Stimulated activated naive CD8-positive, alpha-beta T cell treated with anti-CD3 and anti-CD28 coated beads, Interleukin-15, Interleukin-2, amounts not matched to agents 100 ng/mL and 50 ng/mL, for 24 hours (primary cell): Measurements from ENCODE around the gene ADGRG6.
"Not testable (repeated sequence)": the region's sequence is repeated elsewhere in the genome, so short reads cannot be mapped to it uniquely, and the experiment has no call there.

ENCODE experiments used
- H3K27ac Mint-ChIP-seq: one replicate; pipeline ENCODE4 v1.8.0; 2021; ENCODE audit warnings: mild to moderate bottlenecking, mixed read lengths
- H3K27me3 Mint-ChIP-seq: one replicate; pipeline ENCODE4 v1.8.0; 2021; ENCODE audit warnings: mixed read lengths
- H3K36me3 Mint-ChIP-seq: one replicate; pipeline ENCODE4 v1.8.0; 2021; ENCODE audit warnings: low read depth, mixed read lengths
- H3K4me1 Mint-ChIP-seq: one replicate; pipeline ENCODE4 v1.8.0; 2021; ENCODE audit warnings: low read depth, mixed read lengths
- H3K4me3 Mint-ChIP-seq: one replicate; pipeline ENCODE4 v1.8.0; 2021; ENCODE audit warnings: mild to moderate bottlenecking, mixed read lengths
- H3K9me3 Mint-ChIP-seq: one replicate; pipeline ENCODE4 v1.8.0; 2021; ENCODE audit warnings: mixed read lengths

The ADGRG6 gene

DNA sequence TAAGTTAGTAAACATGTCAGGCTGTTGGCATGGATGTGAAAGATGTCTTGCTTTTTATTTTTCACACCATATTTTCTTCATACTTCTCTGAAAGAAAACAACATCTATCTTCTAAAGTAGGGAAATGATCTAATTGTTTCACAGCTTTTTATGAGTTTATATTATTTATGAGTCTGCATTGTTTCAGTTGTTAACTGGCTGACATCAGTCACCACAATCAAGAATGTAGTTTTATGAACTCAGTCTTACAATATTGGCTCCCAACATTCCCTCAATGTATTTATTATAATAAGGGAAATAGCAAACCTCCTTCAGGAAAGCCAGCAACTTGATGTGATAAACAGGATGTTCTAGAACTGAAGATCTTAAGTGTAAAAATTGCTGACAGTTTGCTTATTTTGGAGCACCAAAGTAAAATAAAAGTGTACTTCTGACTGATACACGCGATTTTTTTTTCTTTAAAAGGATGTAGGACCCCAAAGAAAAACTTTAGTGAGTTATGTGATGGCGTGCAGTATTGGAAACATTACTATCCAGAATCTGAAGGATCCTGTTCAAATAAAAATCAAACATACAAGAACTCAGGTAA, 106.0 kb downstream of the ADGRG6 start:
- Mint-ChIP-seq H3K36me3 (no peaks in the 10 kb centered on the region), H3K27ac (no peak overlapping the region), H3K27me3 (no peaks in the 10 kb centered on the region), H3K9me3 (no peaks in the 10 kb centered on the region), H3K4me3 (no peak overlapping the region), H3K4me1 (peaks cover 29% of the 10 kb centered on the region)

DNA sequence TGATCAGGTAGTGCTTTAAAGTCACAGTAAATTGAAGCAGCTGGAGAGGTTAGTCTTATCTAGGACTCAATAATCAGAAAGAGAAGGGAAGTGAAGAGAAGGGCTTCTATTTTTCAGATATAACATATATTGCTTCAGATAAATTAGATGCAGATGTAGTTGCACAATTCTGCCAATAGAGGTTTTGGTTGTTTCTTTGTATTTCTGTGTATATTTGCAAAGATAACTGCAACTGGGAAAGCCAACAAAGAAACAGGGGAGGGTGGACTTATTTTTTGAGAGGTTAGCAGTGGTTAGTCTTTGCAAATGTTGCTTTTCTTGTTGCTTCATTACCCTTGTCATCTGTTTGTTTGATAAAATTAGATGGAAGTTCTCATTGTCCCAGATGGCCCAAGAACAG, 106.6 kb downstream of the ADGRG6 start:
- Mint-ChIP-seq H3K27ac (no peak overlapping the region), H3K4me1 (peaks cover 29% of the 10 kb centered on the region), H3K4me3 (no peak overlapping the region), H3K27me3 (no peaks in the 10 kb centered on the region), H3K36me3 (no peaks in the 10 kb centered on the region), H3K9me3 (no peaks in the 10 kb centered on the region)

DNA sequence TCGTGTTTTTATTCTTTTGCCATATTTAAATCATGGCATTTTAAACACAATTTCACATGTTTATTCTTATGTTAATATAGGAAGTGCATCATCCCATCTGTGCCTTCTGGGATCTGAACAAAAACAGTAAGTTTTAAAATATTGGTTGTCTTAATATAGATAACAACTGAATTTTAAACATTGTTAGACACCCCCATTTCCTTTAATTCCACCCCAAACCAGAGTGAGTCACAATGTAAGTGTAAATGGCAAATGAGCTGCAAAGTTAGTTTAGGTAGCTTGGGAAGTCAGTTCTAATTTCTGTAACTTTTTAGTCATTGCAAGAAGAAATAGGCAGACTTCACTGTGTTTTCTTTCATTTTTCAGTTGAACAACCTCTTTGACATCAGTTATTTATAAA, 108.0 kb downstream of the ADGRG6 start:
- Mint-ChIP-seq H3K36me3 (no peaks in the 10 kb centered on the region), H3K4me1 (peaks cover 38% of the 10 kb centered on the region), H3K4me3 (no peak overlapping the region), H3K27me3 (no peaks in the 10 kb centered on the region), H3K27ac (no peak overlapping the region), H3K9me3 (no peaks in the 10 kb centered on the region)

DNA sequence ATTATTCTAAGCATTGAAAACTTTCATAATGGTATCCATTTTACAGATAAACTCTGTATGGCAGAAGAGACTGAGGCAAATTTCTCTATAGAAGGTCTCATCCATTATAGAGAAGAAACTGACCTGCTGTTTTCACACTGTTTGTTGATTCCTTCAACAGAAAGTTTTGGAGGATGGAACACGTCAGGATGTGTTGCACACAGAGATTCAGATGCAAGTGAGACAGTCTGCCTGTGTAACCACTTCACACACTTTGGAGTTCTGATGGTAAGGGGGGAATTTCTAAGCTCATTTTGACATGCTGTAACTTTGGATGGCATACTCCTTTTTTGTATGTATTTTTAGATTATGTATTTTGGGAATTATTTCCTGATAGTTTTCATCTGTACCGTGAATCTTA, 109.3 kb downstream of the ADGRG6 start:
- H3K27ac Mint-ChIP-seq, result no peak overlapping the region
- no peaks in the 10 kb centered on the region for H3K27me3 Mint-ChIP-seq
- H3K4me3 Mint-ChIP-seq, result no peak overlapping the region
- H3K4me1 Mint-ChIP-seq, result peaks cover 38% of the 10 kb centered on the region
- H3K9me3 Mint-ChIP-seq, result no peaks in the 10 kb centered on the region
- no peaks in the 10 kb centered on the region for H3K36me3 Mint-ChIP-seq

DNA sequence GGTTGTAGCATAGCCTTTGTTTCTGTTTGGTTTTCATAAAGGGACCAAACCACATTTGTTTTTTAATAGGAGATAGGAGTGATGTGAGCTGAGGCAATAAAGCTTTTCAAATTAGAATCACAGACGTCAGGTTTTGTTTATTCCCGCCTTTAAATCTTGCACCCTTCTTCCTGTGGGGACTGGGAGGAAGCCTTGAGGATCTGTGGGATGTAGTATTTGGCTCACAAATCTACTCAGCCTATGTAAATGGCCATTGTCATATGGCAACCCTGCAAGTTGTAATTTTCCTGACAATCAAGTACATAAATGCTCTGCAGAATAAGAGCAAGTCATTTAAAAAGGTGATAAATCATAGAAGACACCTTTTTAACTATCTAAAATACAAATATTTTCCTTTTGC, 110.4 kb downstream of the ADGRG6 start:
- Mint-ChIP-seq H3K36me3 (no peaks in the 10 kb centered on the region), H3K27me3 (no peaks in the 10 kb centered on the region), H3K4me1 (peaks cover 46% of the 10 kb centered on the region), H3K4me3 (no peak overlapping the region), H3K27ac (no peak overlapping the region), H3K9me3 (no peaks in the 10 kb centered on the region)

DNA sequence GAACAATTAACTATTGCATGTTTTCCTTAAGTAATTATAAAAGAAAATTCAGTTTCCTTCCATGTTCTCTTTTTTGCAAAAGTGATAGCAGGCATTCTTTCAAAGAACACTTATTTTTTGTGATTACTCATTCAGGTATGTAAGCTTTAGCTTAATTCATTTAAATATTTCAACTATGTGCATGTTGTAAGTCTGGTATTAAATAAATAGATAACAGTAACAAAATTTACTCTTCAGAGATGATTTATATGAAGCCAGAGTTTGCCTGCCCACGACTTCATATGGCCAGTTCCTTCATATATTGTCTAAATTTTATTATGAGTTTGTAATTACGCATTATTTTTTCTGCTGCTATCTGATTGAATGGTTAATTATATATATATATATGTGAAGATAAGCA, 110.9 kb downstream of the ADGRG6 start:
- no peaks in the 10 kb centered on the region for H3K36me3 Mint-ChIP-seq
- no peak overlapping the region for H3K27ac Mint-ChIP-seq
- no peaks in the 10 kb centered on the region for H3K9me3 Mint-ChIP-seq
- no peak overlapping the region for H3K4me3 Mint-ChIP-seq
- peaks cover 46% of the 10 kb centered on the region for H3K4me1 Mint-ChIP-seq
- no peaks in the 10 kb centered on the region for H3K27me3 Mint-ChIP-seq

DNA sequence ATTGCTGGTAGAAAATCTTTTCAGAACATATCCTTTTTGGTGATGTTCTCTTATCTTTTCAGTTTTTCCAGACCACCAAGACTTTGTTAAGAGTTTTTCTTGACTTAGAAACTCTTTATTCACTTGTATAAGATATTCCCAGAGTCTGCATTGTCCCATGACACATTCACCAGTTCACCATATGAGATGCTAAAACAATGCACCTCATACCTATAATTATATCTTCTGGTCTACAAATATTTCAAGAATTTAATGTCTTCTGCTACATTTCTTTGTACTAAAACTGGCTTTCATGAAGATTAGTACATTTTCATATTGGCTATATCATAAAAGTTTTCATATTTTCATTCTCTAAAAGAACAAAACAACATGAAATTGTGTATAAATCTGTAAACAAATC, 111.3 kb downstream of the ADGRG6 start:
- no peaks in the 10 kb centered on the region for H3K36me3 Mint-ChIP-seq
- H3K27ac Mint-ChIP-seq, result no peak overlapping the region
- no peak overlapping the region for H3K4me3 Mint-ChIP-seq
- no peaks in the 10 kb centered on the region for H3K27me3 Mint-ChIP-seq
- no peaks in the 10 kb centered on the region for H3K9me3 Mint-ChIP-seq
- H3K4me1 Mint-ChIP-seq, result peaks cover 43% of the 10 kb centered on the region

DNA sequence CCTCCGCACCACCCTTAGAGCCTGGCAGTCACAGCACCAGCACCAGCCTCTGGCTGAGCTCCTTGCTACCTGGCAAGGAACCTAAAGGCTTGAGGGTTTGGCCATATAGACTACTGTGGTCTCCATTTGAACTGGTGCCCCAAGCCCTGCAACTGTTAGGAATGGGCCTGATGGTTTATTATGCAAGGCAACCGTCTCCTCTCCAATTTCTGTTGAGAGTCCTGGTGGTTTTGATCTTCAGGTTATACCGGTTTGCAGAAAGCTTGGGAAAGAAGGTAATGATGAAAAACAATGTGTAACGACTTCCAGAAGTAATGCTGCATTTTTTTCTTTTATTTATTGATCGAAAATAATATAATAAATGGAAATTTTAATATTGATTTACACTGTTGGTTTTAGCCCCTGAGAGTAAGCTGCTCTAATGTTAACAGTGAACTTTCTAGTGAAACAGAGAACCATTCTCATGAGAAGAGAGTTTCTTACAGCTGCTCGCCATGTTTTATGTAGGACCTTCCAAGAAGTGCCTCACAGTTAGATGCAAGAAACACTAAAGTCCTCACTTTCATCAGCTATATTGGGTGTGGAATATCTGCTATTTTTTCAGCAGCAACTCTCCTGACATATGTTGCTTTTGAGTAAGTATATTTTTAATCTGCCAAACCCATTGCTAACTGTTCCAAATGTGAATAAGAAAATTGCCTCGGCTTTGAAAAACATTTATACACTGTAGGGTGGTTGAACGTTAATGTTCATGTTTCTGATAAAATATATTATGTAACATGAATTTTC, 112.8 kb downstream of the ADGRG6 start:
- H3K4me3 Mint-ChIP-seq, result no peak overlapping the region

DNA sequence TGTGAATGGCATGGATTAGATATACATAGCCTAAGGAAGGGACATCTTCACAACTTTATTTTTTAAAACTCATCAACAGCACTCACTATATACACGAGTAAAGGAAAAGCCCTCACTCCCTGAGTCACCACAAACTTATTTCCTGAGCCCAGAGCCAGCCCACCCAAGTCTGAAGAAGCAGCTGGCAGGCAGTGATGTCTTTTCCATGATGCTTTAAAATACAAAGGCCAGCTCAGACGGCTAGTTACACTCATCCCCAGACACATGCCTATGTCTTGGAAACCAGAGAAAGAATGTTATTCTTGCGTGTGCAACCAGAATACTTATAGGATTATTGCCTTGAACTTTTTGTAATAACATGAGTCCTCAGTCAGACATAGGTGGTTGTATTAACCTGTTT, 114.4 kb downstream of the ADGRG6 start:
- H3K4me3 Mint-ChIP-seq, result no peak overlapping the region
- peaks cover 23% of the 10 kb centered on the region for H3K4me1 Mint-ChIP-seq

More for the DNA sequence above, 112.8 kb downstream of the ADGRG6 start:
- no peaks in the 10 kb centered on the region for H3K9me3 Mint-ChIP-seq
- H3K27me3 Mint-ChIP-seq, result peaks cover 2% of the 10 kb centered on the region
- no peaks in the 10 kb centered on the region for H3K36me3 Mint-ChIP-seq
- H3K4me1 Mint-ChIP-seq, result peaks cover 32% of the 10 kb centered on the region
- H3K27ac Mint-ChIP-seq, result no peak overlapping the region

DNA sequence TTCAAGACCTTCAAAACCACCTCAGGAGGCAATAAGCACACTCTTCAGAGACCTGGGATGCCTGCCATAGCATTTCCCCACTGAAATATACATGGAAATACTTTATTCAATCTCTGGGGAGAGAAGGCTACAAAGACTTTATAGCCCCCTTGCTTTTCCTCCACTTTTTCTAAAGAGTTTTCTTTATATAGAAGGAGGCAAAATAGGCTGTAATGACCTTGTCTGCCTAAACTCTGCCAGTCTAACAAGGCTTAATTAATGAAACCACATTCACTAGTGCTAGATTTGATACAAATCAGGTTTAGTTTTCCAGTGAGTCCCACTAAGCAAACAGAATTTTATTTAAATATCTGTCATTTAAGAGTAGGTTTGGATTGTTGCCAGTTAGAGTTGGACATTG, 114.9 kb downstream of the ADGRG6 start:
- Mint-ChIP-seq H3K4me1 (peaks cover 23% of the 10 kb centered on the region), H3K27ac (no peak overlapping the region), H3K36me3 (no peaks in the 10 kb centered on the region), H3K4me3 (no peak overlapping the region), H3K9me3 (no peaks in the 10 kb centered on the region), H3K27me3 (peaks cover 3% of the 10 kb centered on the region)

More for the DNA sequence above, 114.4 kb downstream of the ADGRG6 start:
- Mint-ChIP-seq H3K9me3 (no peaks in the 10 kb centered on the region), H3K36me3 (no peaks in the 10 kb centered on the region), H3K27ac (no peak overlapping the region), H3K27me3 (peaks cover 3% of the 10 kb centered on the region)

DNA sequence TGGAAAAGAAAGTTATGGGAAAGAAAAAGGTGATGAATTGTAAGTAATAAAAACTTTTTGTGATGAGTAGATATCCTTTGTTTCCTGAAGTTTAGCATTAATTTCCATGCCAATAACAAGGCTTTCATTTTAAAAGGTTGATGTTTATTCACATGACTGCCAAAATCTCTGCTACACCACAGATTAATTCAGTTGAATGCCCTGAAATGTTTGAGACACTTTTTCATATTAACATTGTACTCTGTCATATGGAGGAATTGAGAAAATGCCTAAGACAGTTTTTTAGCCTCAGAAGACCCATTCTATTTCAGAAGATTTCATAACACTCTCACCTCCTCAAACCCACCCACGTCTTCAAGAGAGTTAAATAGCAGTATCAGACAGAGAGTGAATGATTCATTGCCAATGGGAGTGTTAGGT, 115.5 kb downstream of the ADGRG6 start:
- Mint-ChIP-seq H3K27ac (no peak overlapping the region), H3K4me3 (no peak overlapping the region), H3K27me3 (peaks cover 3% of the 10 kb centered on the region), H3K4me1 (peaks cover 23% of the 10 kb centered on the region), H3K9me3 (no peaks in the 10 kb centered on the region), H3K36me3 (no peaks in the 10 kb centered on the region)

DNA sequence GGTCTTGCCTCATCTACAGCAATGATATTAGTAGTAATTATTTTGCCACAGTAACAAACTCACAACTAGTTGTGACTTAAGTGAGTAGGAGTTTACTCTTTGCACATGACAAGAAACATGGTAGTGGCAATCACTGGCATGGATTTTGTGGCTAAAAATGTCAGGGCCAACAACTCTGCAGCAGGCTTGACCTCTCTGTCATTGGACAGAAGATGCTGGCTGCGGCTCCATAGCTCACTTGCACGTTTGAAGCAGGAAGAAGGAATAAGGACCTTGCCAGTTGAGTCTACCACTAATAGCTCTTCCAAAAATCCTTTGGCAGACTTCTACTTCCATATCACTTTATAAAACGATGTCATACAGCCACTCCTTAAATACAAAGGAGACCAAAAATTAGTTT, 117.3 kb downstream of the ADGRG6 start:
- H3K9me3 Mint-ChIP-seq, result no peaks in the 10 kb centered on the region
- H3K4me1 Mint-ChIP-seq, result peaks cover 17% of the 10 kb centered on the region
- H3K27ac Mint-ChIP-seq, result no peak overlapping the region
- peaks cover 3% of the 10 kb centered on the region for H3K27me3 Mint-ChIP-seq
- H3K36me3 Mint-ChIP-seq, result no peaks in the 10 kb centered on the region
- no peak overlapping the region for H3K4me3 Mint-ChIP-seq

DNA sequence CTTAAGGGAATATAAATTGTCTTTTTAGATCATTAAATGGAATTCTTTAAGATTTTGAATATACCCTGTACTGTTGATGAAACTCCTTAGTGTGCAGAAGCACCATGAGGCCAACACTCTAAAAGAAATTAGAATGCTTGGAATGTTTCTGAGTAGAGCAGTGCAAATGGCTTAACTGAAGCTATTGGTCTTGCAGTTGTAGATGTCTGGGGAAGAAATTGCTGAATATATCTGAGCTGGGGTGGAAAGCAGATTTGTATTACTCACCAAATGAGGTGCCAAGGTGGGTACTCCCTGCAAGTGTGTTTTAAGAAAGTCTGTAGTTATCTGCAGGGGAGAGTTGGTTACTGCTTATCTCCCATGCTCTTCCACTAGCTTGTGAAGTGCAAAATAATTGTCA, 119.0 kb downstream of the ADGRG6 start:
- Mint-ChIP-seq H3K4me3 (no peak overlapping the region), H3K4me1 (peaks cover 14% of the 10 kb centered on the region), H3K36me3 (no peaks in the 10 kb centered on the region), H3K9me3 (peaks cover 8% of the 10 kb centered on the region), H3K27ac (no peak overlapping the region), H3K27me3 (peaks cover 7% of the 10 kb centered on the region)

DNA sequence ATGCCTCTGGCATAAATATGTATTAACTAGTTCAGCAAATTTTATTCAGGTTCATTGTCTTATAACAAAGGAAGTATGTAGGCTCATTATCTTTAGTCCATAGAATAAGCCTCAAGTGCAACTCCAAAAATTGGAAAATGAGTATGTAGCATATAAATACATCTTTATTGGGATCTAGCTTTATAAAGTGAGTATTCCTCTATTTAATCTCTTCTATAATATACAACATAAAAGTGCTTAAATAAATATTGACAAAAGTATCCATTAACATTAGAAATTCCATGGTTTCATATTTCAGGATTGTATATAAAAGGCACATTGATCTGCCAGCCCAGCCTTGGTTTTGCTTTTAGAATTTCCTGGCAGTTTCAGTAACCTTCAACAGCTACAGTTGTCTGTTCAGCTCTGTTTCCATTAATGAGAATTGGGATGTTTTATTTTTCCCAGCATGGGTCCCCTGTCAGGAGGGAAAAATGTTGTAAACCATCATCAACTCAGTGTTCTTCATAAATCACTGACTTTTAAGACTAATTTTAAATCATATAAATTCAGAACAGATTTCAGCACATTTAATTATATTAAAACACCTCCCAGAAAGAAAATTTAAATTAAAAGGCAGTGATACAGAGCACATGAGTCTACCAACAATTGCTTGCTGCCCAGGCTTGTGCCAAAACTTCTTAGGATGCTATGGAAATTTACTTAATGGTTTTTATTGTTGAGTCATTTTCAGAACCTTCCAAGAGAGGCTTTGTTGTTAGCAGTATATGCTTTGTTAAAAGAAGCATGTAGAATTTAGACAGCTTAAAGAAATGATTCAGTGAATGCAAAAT, 119.7 kb downstream of the ADGRG6 start:
- Mint-ChIP-seq H3K9me3 (peaks cover 8% of the 10 kb centered on the region), H3K36me3 (no peaks in the 10 kb centered on the region), H3K4me3 (no peak overlapping the region), H3K4me1 (peaks cover 10% of the 10 kb centered on the region), H3K27me3 (peaks cover 7% of the 10 kb centered on the region), H3K27ac (no peak overlapping the region)

DNA sequence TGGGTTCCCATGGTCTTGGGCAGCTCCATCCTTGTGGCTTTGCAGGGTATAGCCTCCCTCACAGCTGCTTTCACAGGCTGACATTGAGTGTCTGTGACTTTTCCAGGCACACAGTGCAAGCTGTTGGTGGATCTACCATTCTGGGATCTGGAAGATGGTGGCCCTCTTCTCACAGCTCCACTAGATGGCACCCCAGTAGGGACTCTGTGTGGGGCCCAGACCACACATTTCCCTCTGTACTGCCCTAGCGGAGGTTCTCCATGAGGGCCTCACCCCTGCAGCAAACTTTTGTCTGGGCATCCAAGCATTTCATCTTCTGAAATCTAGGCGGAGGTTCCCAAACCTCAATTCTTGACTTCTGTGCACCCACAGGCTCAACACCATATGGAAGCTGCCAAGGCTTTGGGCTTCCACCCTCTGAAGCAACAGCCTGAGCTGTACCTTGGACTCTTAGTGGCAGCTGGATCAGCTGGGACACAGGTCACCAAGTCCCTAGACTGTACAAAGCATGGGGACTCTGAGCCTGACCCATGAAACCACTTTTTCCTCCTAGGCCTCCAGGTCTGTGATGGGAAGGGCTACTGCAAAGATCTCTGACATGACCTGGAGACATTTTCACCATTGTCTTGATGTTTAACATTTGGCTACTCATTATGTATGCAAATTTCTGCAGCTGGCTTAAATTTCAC, 124.8 kb downstream of the ADGRG6 start:
- H3K27ac Mint-ChIP-seq, H3K4me3 Mint-ChIP-seq, H3K4me1 Mint-ChIP-seq, H3K36me3 Mint-ChIP-seq, H3K27me3 Mint-ChIP-seq: not testable (repeated sequence)
- peaks cover 16% of the 10 kb centered on the region for H3K9me3 Mint-ChIP-seq
